Activated naive CD8-positive, alpha-beta T cell (primary cell): ENCODE measurements around the gene ADIPOR2.

Experiments
- H3K27ac Mint-ChIP-seq: one replicate; pipeline ENCODE4 v1.8.0; 2021; ENCODE audit warnings: mixed read lengths
- H3K27me3 Mint-ChIP-seq: one replicate; pipeline ENCODE4 v1.8.0; 2021; ENCODE audit warnings: mixed read lengths
- H3K36me3 Mint-ChIP-seq: one replicate; pipeline ENCODE4 v1.8.0; 2021; ENCODE audit warnings: mixed read lengths
- H3K4me1 Mint-ChIP-seq: one replicate; pipeline ENCODE4 v1.8.0; 2021; ENCODE audit warnings: low read depth, mixed read lengths
- H3K4me3 Mint-ChIP-seq: one replicate; pipeline ENCODE4 v1.8.0; 2021; ENCODE audit warnings: mild to moderate bottlenecking, mixed read lengths
- H3K9me3 Mint-ChIP-seq: one replicate; pipeline ENCODE4 v1.8.0; 2021; ENCODE audit warnings: low read depth, mixed read lengths

ADIPOR2 gene

GRCh38 chr12:1758887-1759286 is 68.0 kb downstream of the ADIPOR2 start:
- Mint-ChIP-seq H3K36me3 (peaks cover 25% of the 10 kb centered on the region), H3K4me1 (peaks cover 10% of the 10 kb centered on the region)

GRCh38 chr12:1760566-1761382 is 69.9 kb downstream of the ADIPOR2 start:
- Mint-ChIP-seq H3K9me3 (no peaks in the 10 kb centered on the region), H3K27ac (no peak overlapping the region), H3K4me1 (peaks cover 18% of the 10 kb centered on the region), H3K27me3 (no peaks in the 10 kb centered on the region), H3K4me3 (no peak overlapping the region), H3K36me3 (peaks cover 21% of the 10 kb centered on the region)

More at GRCh38 chr12:1758887-1759286, 68.0 kb downstream of the ADIPOR2 start:
- H3K4me3 Mint-ChIP-seq = no peak overlapping the region
- H3K9me3 Mint-ChIP-seq = no peaks in the 10 kb centered on the region
- H3K27ac Mint-ChIP-seq = no peak overlapping the region
- no peaks in the 10 kb centered on the region for H3K27me3 Mint-ChIP-seq

GRCh38 chr12:1761857-1762256 is 71.0 kb downstream of the ADIPOR2 start:
- H3K4me1 Mint-ChIP-seq = peaks cover 21% of the 10 kb centered on the region
- no peak overlapping the region for H3K4me3 Mint-ChIP-seq
- H3K36me3 Mint-ChIP-seq = peaks cover 18% of the 10 kb centered on the region
- no peaks in the 10 kb centered on the region for H3K9me3 Mint-ChIP-seq
- no peak overlapping the region for H3K27ac Mint-ChIP-seq
- H3K27me3 Mint-ChIP-seq = no peaks in the 10 kb centered on the region

- H3K4me1 Mint-ChIP-seq = peaks cover 24% of the 10 kb centered on the region
- no peaks in the 10 kb centered on the region for H3K27me3 Mint-ChIP-seq
- H3K36me3 Mint-ChIP-seq = peaks cover 15% of the 10 kb centered on the region
- no peak overlapping the region for H3K4me3 Mint-ChIP-seq
- H3K9me3 Mint-ChIP-seq = no peaks in the 10 kb centered on the region
- no peak overlapping the region for H3K27ac Mint-ChIP-seq
Measured at GRCh38 chr12:1763153-1763552, 72.3 kb downstream of the ADIPOR2 start.

- Mint-ChIP-seq H3K4me1 (peaks cover 21% of the 10 kb centered on the region), H3K36me3 (peaks cover 3% of the 10 kb centered on the region), H3K4me3 (no peak overlapping the region), H3K27ac (no peak overlapping the region), H3K9me3 (no peaks in the 10 kb centered on the region), H3K27me3 (no peaks in the 10 kb centered on the region)
Measured at GRCh38 chr12:1766110-1766509, 75.2 kb downstream of the ADIPOR2 start.

- Mint-ChIP-seq H3K36me3 (peaks cover 3% of the 10 kb centered on the region), H3K4me1 (peaks cover 21% of the 10 kb centered on the region), H3K4me3 (no peak overlapping the region), H3K27ac (no peak overlapping the region), H3K9me3 (no peaks in the 10 kb centered on the region), H3K27me3 (no peaks in the 10 kb centered on the region)
Measured at GRCh38 chr12:1767407-1768090, 76.7 kb downstream of the ADIPOR2 start.

- no peak overlapping the region for H3K4me3 Mint-ChIP-seq
- H3K4me1 Mint-ChIP-seq = peaks cover 21% of the 10 kb centered on the region
- no peaks in the 10 kb centered on the region for H3K9me3 Mint-ChIP-seq
- no peaks in the 10 kb centered on the region for H3K36me3 Mint-ChIP-seq
- H3K27ac Mint-ChIP-seq = no peak overlapping the region
- H3K27me3 Mint-ChIP-seq = no peaks in the 10 kb centered on the region
Measured at GRCh38 chr12:1768615-1769014, 77.7 kb downstream of the ADIPOR2 start.

GRCh38 chr12:1769809-1770494 is 79.1 kb downstream of the ADIPOR2 start:
- H3K36me3 Mint-ChIP-seq = no peaks in the 10 kb centered on the region

GRCh38 chr12:1773937-1774655 is 83.2 kb downstream of the ADIPOR2 start:
- Mint-ChIP-seq H3K9me3 (no peaks in the 10 kb centered on the region), H3K36me3 (peaks cover under 1% of the 10 kb centered on the region), H3K27me3 (no peaks in the 10 kb centered on the region), H3K4me1 (peaks cover 9% of the 10 kb centered on the region), H3K4me3 (no peak overlapping the region), H3K27ac (peak overlapping the region; percentile 18)

More at GRCh38 chr12:1769809-1770494, 79.1 kb downstream of the ADIPOR2 start:
- no peak overlapping the region for H3K4me3 Mint-ChIP-seq
- H3K9me3 Mint-ChIP-seq = no peaks in the 10 kb centered on the region
- H3K27ac Mint-ChIP-seq = no peak overlapping the region
- H3K4me1 Mint-ChIP-seq = peaks cover 19% of the 10 kb centered on the region
- no peaks in the 10 kb centered on the region for H3K27me3 Mint-ChIP-seq

GRCh38 chr12:1776170-1776921 is 85.5 kb downstream of the ADIPOR2 start:
- peaks cover 4% of the 10 kb centered on the region for H3K36me3 Mint-ChIP-seq
- no peak overlapping the region for H3K27ac Mint-ChIP-seq
- H3K4me3 Mint-ChIP-seq = no peak overlapping the region
- H3K9me3 Mint-ChIP-seq = no peaks in the 10 kb centered on the region
- no peaks in the 10 kb centered on the region for H3K27me3 Mint-ChIP-seq
- H3K4me1 Mint-ChIP-seq = peaks cover 10% of the 10 kb centered on the region

GRCh38 chr12:1777798-1778197 is 86.9 kb downstream of the ADIPOR2 start:
- no peaks in the 10 kb centered on the region for H3K9me3 Mint-ChIP-seq
- no peak overlapping the region for H3K4me3 Mint-ChIP-seq
- peaks cover 8% of the 10 kb centered on the region for H3K4me1 Mint-ChIP-seq
- H3K36me3 Mint-ChIP-seq = peaks cover 4% of the 10 kb centered on the region
- no peak overlapping the region for H3K27ac Mint-ChIP-seq
- H3K27me3 Mint-ChIP-seq = no peaks in the 10 kb centered on the region

- Mint-ChIP-seq H3K36me3 (peaks cover 4% of the 10 kb centered on the region), H3K27ac (no peak overlapping the region), H3K9me3 (no peaks in the 10 kb centered on the region), H3K4me1 (peaks cover 5% of the 10 kb centered on the region), H3K27me3 (no peaks in the 10 kb centered on the region), H3K4me3 (no peak overlapping the region)
Measured at GRCh38 chr12:1778911-1779310, 88.0 kb downstream of the ADIPOR2 start.

GRCh38 chr12:1779783-1780182 is 88.9 kb downstream of the ADIPOR2 start:
- Mint-ChIP-seq H3K36me3 (peaks cover 4% of the 10 kb centered on the region), H3K4me1 (peaks cover 5% of the 10 kb centered on the region)

GRCh38 chr12:1781772-1782171 is 90.9 kb downstream of the ADIPOR2 start:
- no peaks in the 10 kb centered on the region for H3K9me3 Mint-ChIP-seq
- no peak overlapping the region for H3K27ac Mint-ChIP-seq
- peaks cover 2% of the 10 kb centered on the region for H3K4me1 Mint-ChIP-seq
- no peaks in the 10 kb centered on the region for H3K27me3 Mint-ChIP-seq
- H3K36me3 Mint-ChIP-seq = peaks cover 4% of the 10 kb centered on the region
- H3K4me3 Mint-ChIP-seq = no peak overlapping the region

More at GRCh38 chr12:1779783-1780182, 88.9 kb downstream of the ADIPOR2 start:
- H3K27ac Mint-ChIP-seq = no peak overlapping the region
- H3K27me3 Mint-ChIP-seq = no peaks in the 10 kb centered on the region
- no peaks in the 10 kb centered on the region for H3K9me3 Mint-ChIP-seq
- no peak overlapping the region for H3K4me3 Mint-ChIP-seq
